ENCODE results near the gene AKR1E2.

The AKR1E2 gene

DNA sequence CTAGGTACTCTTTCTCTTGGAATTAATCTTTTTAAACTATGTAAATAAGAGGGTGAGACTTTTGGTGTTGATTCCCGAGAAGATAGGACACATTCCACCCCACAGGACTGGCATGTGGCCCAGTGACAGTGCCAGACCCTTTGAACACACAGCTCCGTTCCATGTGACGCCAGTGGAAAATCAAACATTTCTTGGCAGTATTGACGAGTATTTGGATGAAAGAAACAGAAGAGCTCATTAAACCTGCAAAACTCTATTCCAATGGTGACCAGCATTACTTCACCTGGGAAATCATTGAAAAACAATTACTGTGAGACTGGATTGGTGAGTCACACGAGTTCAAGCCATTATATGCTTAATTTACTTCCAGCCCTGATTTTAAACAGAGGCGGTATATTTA lies 25.8 kb downstream of the AKR1E2 start:
- no peak overlapping the region for H3K4me3 ChIP-seq (ENCODE audit: low read depth, low read length)
- no peak for DNase-seq (ENCODE audit: low read depth)
- TF ChIP-seq CTCF (conservative IDR thresholded peaks at IDR 0.05; ENCODE audit: low read depth, low read length), result no peak

DNA sequence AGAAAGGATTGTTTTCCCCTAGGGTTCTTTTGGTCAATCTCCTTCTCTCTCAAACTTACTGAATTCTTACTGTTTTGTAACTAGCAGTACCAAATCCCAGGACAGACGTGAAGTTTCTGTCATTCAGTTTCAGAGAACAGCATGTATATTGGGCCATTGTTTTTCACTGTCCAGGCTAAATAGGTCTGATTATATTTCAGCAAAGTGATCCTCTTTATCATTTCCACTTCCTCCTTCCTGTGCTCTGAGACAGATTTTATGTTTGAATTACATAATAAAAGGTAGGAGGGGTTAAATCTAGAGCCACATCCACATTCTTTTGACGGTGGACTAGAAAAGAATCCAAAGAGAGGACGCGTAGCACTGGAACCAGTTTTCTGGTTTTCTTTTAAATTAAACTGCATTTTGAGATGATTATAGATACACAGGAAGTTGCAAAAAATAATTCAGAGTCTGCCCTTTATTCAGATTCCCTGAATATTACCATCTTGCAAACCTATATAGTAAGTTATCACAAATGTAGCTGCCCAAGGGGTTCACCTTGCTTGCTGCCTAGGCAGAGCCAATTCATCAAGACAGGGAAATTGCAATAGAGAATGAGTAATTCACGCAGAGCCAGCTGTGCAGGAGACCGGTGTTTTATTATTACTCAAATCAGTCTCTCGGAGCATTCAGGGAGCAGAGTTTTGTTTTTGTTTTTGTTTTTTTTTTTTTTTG lies 40.1 kb downstream of the AKR1E2 start:
- no peak for TF ChIP-seq CTCF (conservative IDR thresholded peaks at IDR 0.05; ENCODE audit: low read depth, low read length)
- H3K4me3 ChIP-seq (ENCODE audit: low read depth, low read length), result no peak overlapping the region
- DNase-seq (ENCODE audit: low read depth), result no peak

DNA sequence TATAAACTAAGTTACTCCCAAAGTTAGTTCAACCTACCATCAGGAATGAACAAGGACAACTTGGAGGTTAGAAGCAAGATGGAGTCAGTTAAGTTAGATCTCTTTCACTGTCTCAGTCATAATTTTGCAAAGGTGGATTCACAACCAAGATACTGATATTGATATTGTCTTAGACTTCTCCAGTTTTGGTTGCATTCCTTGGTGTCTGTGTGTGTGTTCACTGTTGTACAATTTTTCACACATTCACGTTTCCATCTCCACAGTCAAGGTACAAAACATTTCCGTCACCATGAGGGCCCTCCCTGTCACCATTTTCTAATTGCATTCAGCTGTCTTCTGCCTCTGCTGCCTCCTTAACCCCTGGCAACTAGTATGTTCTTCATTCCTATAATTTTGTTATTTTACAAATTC lies 41.1 kb downstream of the AKR1E2 start:
- no peak for TF ChIP-seq CTCF (conservative IDR thresholded peaks at IDR 0.05; ENCODE audit: low read depth, low read length)
- H3K4me3 ChIP-seq (ENCODE audit: low read depth, low read length), result no peak overlapping the region
- no peak for DNase-seq (ENCODE audit: low read depth)

DNA sequence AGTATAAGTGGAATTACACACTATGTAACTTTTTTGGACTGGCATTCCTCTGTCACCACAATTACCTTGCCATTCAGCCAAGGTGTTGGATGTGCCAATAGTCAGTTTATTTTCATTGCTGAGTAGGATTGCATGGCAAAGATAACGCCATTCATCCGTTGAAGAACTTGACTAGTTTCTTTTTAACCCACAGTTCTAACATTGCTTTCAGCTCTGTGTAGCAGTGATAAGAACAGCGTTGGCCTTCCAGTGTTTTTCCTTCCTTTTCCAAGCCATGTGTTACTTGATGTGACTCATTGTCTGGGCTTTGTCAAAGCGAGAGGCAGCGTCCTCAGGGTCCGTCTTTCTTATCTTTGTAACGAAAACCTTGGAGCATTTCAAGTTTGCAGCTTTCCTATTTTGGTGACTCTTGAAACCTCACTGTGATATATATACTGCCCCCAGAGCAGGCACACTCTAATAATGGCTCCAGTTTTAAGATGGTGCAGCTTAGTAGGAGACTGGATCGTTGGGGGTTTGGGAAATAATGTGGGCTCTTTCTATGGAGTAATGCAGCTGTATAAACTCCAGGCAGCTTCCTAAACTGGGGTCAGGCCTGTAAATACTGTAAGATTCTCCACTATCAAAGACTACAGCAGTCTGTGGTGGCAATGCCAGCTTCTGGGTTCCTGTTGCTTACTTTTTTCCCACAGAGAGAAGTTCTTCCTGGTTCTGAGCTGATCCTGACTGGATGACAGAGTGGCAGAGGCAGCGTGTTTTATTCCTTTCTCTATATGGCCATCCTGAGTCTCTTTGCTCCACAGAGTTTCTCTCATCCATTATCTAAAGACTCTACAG lies 41.7 kb downstream of the AKR1E2 start:
- DNase-seq (ENCODE audit: low read depth), result no peak
- no peak for TF ChIP-seq CTCF (conservative IDR thresholded peaks at IDR 0.05; ENCODE audit: low read depth, low read length)
- H3K4me3 ChIP-seq (ENCODE audit: low read depth, low read length), result no peak overlapping the region

DNA sequence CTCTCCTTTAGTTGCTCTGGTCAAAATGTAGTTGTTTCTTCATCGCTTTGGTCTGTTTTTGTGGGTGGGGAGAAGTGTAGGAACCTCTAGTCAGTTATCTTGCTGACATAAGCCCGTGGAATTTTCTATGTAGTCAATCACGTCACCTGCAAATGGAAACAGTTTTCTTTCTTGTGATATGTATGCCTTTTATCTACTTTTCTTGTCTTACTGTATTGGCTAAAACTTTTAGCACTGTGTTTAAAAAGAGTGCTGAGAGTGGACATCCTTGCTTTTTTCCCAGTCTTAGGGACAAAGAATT lies 42.3 kb downstream of the AKR1E2 start:
- DNase-seq (ENCODE audit: low read depth), result no peak
- TF ChIP-seq CTCF (conservative IDR thresholded peaks at IDR 0.05; ENCODE audit: low read depth, low read length), result no peak
- H3K4me3 ChIP-seq (ENCODE audit: low read depth, low read length), result no peak overlapping the region

GRCh38 chr10:4882704-4883078 lies 56.7 kb downstream of the AKR1E2 start:
- no peak for TF ChIP-seq CTCF (conservative IDR thresholded peaks at IDR 0.05; ENCODE audit: low read depth, low read length)
- no peak overlapping the region for H3K4me3 ChIP-seq (ENCODE audit: low read depth, low read length)
- no peak for DNase-seq (ENCODE audit: low read depth)

Measured in choroid plexus epithelial cell (primary cell).